GM19467 (cell line): ENCODE data around the gene PIK3IP1.
"Not testable (repeated sequence)": the region's sequence is repeated elsewhere in the genome, so short reads cannot be mapped to it uniquely, and the experiment has no call there.

Experiments
- ATAC-seq: cut with Tn5 transposase; IDR thresholded peaks from one replicate; pipeline ENCODE4 v1.9.1; 2021; ENCODE audit warnings: mild to moderate bottlenecking, moderate library complexity; ENCODE audit not compliant: unreplicated experiment

The PIK3IP1 gene

GRCh38 chr22:31259798-31260473, 32.4 kb downstream of the PIK3IP1 start:
- ATAC-seq = no peak

- ATAC-seq = no peak
Measured at GRCh38 chr22:31253949-31254348, 38.3 kb downstream of the PIK3IP1 start.

- no peak for ATAC-seq
Measured at GRCh38 chr22:31250740-31251600, 41.3 kb downstream of the PIK3IP1 start.

GRCh38 chr22:31248965-31249958, 43.0 kb downstream of the PIK3IP1 start:
- no peak for ATAC-seq

- no peak for ATAC-seq
Measured at GRCh38 chr22:31248138-31248745, 44.0 kb downstream of the PIK3IP1 start.

GRCh38 chr22:31247726-31248125, 44.6 kb downstream of the PIK3IP1 start:
- ATAC-seq = no peak

- ATAC-seq = no peak
Measured at GRCh38 chr22:31246687-31247086, 45.6 kb downstream of the PIK3IP1 start.

- ATAC-seq = not testable (repeated sequence)
Measured at GRCh38 chr22:31245998-31246397, 46.3 kb downstream of the PIK3IP1 start.

GRCh38 chr22:31244943-31245451, 47.3 kb downstream of the PIK3IP1 start:
- ATAC-seq = no peak

- ATAC-seq = no peak
Measured at GRCh38 chr22:31244046-31244942, 48.0 kb downstream of the PIK3IP1 start.

- no peak for ATAC-seq
Measured at GRCh38 chr22:31243339-31244045, 48.8 kb downstream of the PIK3IP1 start.

- ATAC-seq = no peak
Measured at GRCh38 chr22:31241936-31242335, 50.4 kb downstream of the PIK3IP1 start.

- ATAC-seq = no peak
Measured at GRCh38 chr22:31241200-31241599, 51.1 kb downstream of the PIK3IP1 start.

GRCh38 chr22:31239771-31240370, 52.4 kb downstream of the PIK3IP1 start:
- no peak for ATAC-seq

- no peak for ATAC-seq
Measured at GRCh38 chr22:31238057-31238456, 54.2 kb downstream of the PIK3IP1 start.

- not testable (repeated sequence) for ATAC-seq
Measured at GRCh38 chr22:31236044-31236443, 56.2 kb downstream of the PIK3IP1 start.

- no peak for ATAC-seq
Measured at GRCh38 chr22:31235081-31235480, 57.2 kb downstream of the PIK3IP1 start.

- no peak for ATAC-seq
Measured at GRCh38 chr22:31233001-31233400, 59.3 kb downstream of the PIK3IP1 start.
